MM.1S (cell line): Measurements from ENCODE around the gene PRR13.

ENCODE experiments used
- DNase-seq: peaks from one replicate; pipeline ENCODE4 v3.0.0-alpha.2; 2015
- H2AFZ ChIP-seq: fragments of 300-600 bp; sonication (generic); 2 replicates; pipeline ENCODE4 v1.6.0; 2016; ENCODE audit warnings: antibody characterized with exemption, low read length
- H3F3A ChIP-seq: fragments of 300-600 bp; sonication (generic); 2 replicates; pipeline ENCODE4 v1.6.1; 2016; ENCODE audit warnings: mild to moderate bottlenecking, antibody characterized with exemption, low read length, moderate library complexity, mixed read lengths; ENCODE audit not compliant: insufficient read depth
- H3K27ac ChIP-seq: fragments of 300-600 bp; sonication (generic); 2 replicates; pipeline ENCODE4 v1.5.1; 2016; ENCODE audit warnings: mild to moderate bottlenecking, low read length
- H3K27me3 ChIP-seq: fragments of 300-600 bp; sonication (generic); replicated peaks from 2 replicates; pipeline ENCODE4 v1.6.0; 2016; ENCODE audit warnings: low read length; ENCODE audit not compliant: insufficient read depth
- H3K36me3 ChIP-seq: fragments of 300-600 bp; sonication (generic); replicated peaks from 2 replicates; pipeline ENCODE4 v1.6.1; 2016; ENCODE audit warnings: mild to moderate bottlenecking, low read length, mixed read lengths; ENCODE audit not compliant: insufficient read depth
- H3K4me1 ChIP-seq: fragments of 300-600 bp; sonication (generic); 2 replicates; pipeline ENCODE4 v1.6.1; 2016; ENCODE audit warnings: low read length, mixed read lengths
- H3K4me2 ChIP-seq: fragments of 300-600 bp; sonication (generic); 2 replicates; pipeline ENCODE4 v1.6.0; 2016; ENCODE audit warnings: low read depth, low read length
- H3K4me3 ChIP-seq: fragments of 300-600 bp; sonication (generic); 2 replicates; pipeline ENCODE4 v1.5.1; 2016; ENCODE audit warnings: low read length, mixed read lengths
- H3K79me2 ChIP-seq: fragments of 300-600 bp; sonication (generic); 2 replicates; pipeline ENCODE4 v1.6.1; 2016; ENCODE audit warnings: mixed run types, low read length, mixed read lengths
- H3K9ac ChIP-seq: fragments of 300-600 bp; sonication (generic); 2 replicates; pipeline ENCODE4 v1.6.1; 2016; ENCODE audit warnings: low read length, mixed read lengths
- H3K9me2 ChIP-seq: fragments of 300-600 bp; sonication (generic); replicated peaks from 2 replicates; pipeline ENCODE4 v1.6.1; 2016; ENCODE audit warnings: mild to moderate bottlenecking, low read length, mixed read lengths; ENCODE audit not compliant: insufficient read depth
- H3K9me3 ChIP-seq: fragments of 300-600 bp; sonication (generic); replicated peaks from 2 replicates; pipeline ENCODE4 v1.6.1; 2016; ENCODE audit warnings: mild to moderate bottlenecking, low read length, mixed read lengths; ENCODE audit not compliant: insufficient read depth
- H4K20me1 ChIP-seq: fragments of 300-600 bp; sonication (generic); 2 replicates; pipeline ENCODE4 v1.6.1; 2016; ENCODE audit warnings: mild to moderate bottlenecking, low read length, moderate library complexity, mixed read lengths; ENCODE audit not compliant: insufficient read depth
- EZH2 ChIP-seq: fragments of 300-600 bp; sonication (generic); optimal IDR thresholded peaks from 2 replicates; pipeline ENCODE3; 2017; ENCODE audit warnings: low read depth, mild to moderate bottlenecking, antibody characterized with exemption, low read length, mixed read lengths
- EZH2phosphoT487 ChIP-seq: fragments of 300-600 bp; sonication (generic); IDR thresholded peaks from 2 replicates; pipeline ENCODE4 v1.6.1; 2018; ENCODE audit warnings: antibody characterized with exemption, low read length
- TF ChIP-seq, protein P1 (sequence below): fragments of 300-600 bp; sonication (generic); IDR thresholded peaks from 2 replicates; pipeline ENCODE4 v1.5.1; 2016; ENCODE audit warnings: antibody characterized with exemption, low read length, mixed read lengths

Gene PRR13

DNA sequence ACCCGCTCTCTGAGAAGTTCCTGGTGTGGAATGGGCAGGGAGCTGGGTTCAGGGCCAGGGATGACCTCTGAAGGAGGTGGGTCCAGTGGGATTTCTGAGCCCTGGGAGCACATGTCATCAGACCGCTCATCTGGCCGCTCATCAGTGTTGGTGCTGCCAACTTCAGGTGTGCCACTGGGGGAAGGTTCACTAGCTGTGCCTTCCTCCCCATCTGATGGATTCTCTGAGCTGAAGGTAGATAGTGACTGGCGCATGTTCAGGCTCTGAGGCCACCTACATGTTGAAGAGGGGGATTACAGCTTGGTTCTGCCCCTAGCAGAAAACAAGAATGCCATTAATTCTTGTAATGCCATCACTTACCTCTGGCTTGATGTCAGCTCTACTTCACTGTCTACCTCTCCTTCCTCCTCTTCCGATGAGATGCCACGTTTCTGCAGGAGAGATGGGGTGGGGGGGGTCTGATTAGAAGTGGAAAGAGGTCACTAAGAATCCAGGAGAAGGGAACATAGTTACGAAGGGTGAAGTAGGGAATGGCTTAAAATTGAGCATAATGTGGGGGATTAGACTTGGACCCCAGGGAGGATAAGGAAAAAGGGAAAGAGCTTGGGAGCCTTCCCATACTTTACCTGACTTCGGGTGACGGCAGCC, 40.5 kb downstream of the PRR13 start:
- Histone ChIP-seq H2AFZ (no peak overlapping the region), H4K20me1 (peaks cover 7% of the 10 kb centered on the region; the same call in 1 of the 2 replicates), H3K36me3 (peaks cover 23% of the 10 kb centered on the region; the same call in 1 of the 2 replicates), H3K4me2 (no peak overlapping the region), H3K9me3 (no peaks in the 10 kb centered on the region), H3K27ac (peak overlapping the region; percentile 42; the same call in 1 of the 2 replicates), H3K27me3 (no peaks in the 10 kb centered on the region), H3K4me1 (peaks cover 35% of the 10 kb centered on the region), H3K79me2 (peaks cover 45% of the 10 kb centered on the region), H3F3A (peaks cover 85% of the 10 kb centered on the region), H3K9ac (no peak overlapping the region), H3K9me2 (no peaks in the 10 kb centered on the region), H3K4me3 (no peak overlapping the region)
- peak; percentile 48 for DNase-seq
- TF ChIP-seq EZH2phosphoT487: no peak
- TF ChIP-seq, protein P1, sequence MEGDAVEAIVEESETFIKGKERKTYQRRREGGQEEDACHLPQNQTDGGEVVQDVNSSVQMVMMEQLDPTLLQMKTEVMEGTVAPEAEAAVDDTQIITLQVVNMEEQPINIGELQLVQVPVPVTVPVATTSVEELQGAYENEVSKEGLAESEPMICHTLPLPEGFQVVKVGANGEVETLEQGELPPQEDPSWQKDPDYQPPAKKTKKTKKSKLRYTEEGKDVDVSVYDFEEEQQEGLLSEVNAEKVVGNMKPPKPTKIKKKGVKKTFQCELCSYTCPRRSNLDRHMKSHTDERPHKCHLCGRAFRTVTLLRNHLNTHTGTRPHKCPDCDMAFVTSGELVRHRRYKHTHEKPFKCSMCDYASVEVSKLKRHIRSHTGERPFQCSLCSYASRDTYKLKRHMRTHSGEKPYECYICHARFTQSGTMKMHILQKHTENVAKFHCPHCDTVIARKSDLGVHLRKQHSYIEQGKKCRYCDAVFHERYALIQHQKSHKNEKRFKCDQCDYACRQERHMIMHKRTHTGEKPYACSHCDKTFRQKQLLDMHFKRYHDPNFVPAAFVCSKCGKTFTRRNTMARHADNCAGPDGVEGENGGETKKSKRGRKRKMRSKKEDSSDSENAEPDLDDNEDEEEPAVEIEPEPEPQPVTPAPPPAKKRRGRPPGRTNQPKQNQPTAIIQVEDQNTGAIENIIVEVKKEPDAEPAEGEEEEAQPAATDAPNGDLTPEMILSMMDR: peak; percentile 46

DNA sequence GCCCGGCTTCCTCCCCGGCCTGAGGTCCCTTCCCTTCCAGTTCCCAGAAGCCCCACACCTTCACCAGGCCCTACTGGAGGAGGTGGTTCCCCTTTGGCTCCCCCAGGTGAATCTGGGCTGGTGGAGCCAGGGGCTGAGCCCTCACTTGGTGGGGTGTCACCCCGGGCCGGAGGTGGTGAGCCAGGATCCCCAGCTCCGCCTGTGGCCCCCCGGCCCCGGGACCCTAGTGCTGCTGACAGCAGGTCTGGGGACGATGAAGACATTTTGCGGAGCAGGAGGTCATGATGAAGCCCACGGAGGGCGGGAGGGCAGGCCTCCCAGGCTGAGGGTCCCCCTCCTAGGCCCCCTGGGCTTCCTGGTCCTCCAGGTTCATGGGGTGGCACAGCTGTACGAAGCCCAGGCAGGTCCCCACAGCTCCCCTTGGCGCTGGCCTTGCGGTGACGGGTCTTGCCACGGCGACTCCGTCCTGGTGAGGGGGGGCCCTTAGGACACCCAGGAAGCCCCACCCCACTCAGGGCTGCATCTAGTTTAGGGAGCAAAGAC, 41.2 kb downstream of the PRR13 start:
- H3K36me3 ChIP-seq: peaks cover 23% of the 10 kb centered on the region; the same call in 1 of the 2 replicates

DNA sequence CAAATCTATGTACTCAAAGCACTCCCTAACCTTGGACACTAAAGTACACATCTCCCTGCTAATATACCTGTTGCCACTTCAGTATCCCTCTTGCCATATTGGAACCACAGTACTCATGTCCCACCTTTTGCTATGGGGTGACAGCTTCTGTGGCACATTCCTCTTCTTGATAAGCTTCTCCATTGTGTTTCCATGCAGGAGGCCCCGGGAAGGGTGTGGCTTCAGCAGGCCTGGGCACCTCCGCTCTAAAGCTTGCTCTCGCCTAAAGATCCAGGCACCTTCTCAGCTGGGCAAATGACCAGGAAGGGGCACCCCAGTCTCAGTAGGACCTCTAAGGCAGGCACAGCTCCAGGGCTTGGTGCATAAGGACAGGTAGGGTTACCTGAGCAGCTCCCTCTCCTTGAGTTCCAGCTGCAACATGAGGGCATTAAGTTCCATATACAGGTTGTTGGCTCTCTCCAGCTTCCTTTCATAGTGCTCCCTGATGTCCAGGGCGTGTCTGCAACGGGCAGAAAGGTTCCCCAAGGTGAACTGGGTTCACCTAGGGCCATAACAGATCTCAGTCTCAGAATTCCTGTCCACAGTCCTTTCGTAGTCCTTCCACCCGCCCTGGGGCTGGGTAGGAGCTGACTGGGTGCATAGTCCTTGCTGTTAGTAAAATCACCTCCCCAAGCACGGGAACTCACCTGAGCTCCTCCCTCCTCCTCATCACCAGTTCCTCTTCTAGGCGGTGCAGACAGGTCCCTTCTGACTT, 41.9 kb downstream of the PRR13 start:
- no peaks in the 10 kb centered on the region for H3K9me2 ChIP-seq
- H4K20me1 ChIP-seq: peaks cover 7% of the 10 kb centered on the region; the same call in 1 of the 2 replicates
- no peak overlapping the region for H3K4me2 ChIP-seq
- TF ChIP-seq, protein P1: no peak
- no peak for TF ChIP-seq EZH2
- no peak for TF ChIP-seq EZH2phosphoT487
- H3K79me2 ChIP-seq: peaks cover 32% of the 10 kb centered on the region
- no peak for DNase-seq
- H3K27ac ChIP-seq: peak overlapping the region; percentile 9; the same call in 1 of the 2 replicates
- no peak overlapping the region for H2AFZ ChIP-seq
- peaks cover 23% of the 10 kb centered on the region; the same call in 1 of the 2 replicates for H3K36me3 ChIP-seq
- no peak overlapping the region for H3K9ac ChIP-seq
- peaks cover 78% of the 10 kb centered on the region for H3F3A ChIP-seq
- peaks cover 24% of the 10 kb centered on the region for H3K4me1 ChIP-seq
- H3K9me3 ChIP-seq: no peaks in the 10 kb centered on the region
- H3K27me3 ChIP-seq: no peaks in the 10 kb centered on the region
- H3K4me3 ChIP-seq: no peak overlapping the region

More for the DNA sequence above, 41.2 kb downstream of the PRR13 start:
- TF ChIP-seq, protein P1: no peak
- TF ChIP-seq EZH2phosphoT487 (no peak), EZH2 (no peak)
- no peak for DNase-seq
- peaks cover 85% of the 10 kb centered on the region for H3F3A ChIP-seq
- H3K9me2 ChIP-seq: no peaks in the 10 kb centered on the region
- no peak overlapping the region for H3K4me2 ChIP-seq
- no peaks in the 10 kb centered on the region for H3K27me3 ChIP-seq
- H3K79me2 ChIP-seq: peaks cover 39% of the 10 kb centered on the region
- H3K9me3 ChIP-seq: no peaks in the 10 kb centered on the region
- no peak overlapping the region for H3K4me3 ChIP-seq
- peaks cover 7% of the 10 kb centered on the region; the same call in 1 of the 2 replicates for H4K20me1 ChIP-seq
- H3K27ac ChIP-seq: no peak overlapping the region; the same call in 1 of the 2 replicates
- peaks cover 31% of the 10 kb centered on the region for H3K4me1 ChIP-seq
- H3K9ac ChIP-seq: no peak overlapping the region
- no peak overlapping the region for H2AFZ ChIP-seq
